PFSK-1 (cell line): ENCODE measurements around the gene ACADS.

Experiments used
- FOXP2 ChIP-seq: optimal IDR thresholded peaks from 2 replicates; pipeline ENCODE3; 2011; ENCODE audit warnings: borderline replicate concordance, control low read depth, inconsistent platforms; ENCODE audit not compliant: insufficient read depth; ENCODE audit errors: extremely low read length, extremely low read depth
- POLR2AphosphoS5 ChIP-seq: IDR thresholded peaks from 2 replicates; pipeline ENCODE4 v1.6.1; 2012; ENCODE audit warnings: low read depth, mild to moderate bottlenecking, control low read depth, low read length, moderate library complexity
- SIN3A ChIP-seq: IDR thresholded peaks from 2 replicates; pipeline ENCODE4 v1.6.1; 2012; ENCODE audit warnings: mild to moderate bottlenecking, low read length, moderate library complexity, borderline replicate concordance; ENCODE audit not compliant: insufficient read depth
- TAF1 ChIP-seq: IDR thresholded peaks from 2 replicates; pipeline ENCODE4 v1.6.1; 2012; ENCODE audit warnings: low read length, control low read depth, borderline replicate concordance; ENCODE audit not compliant: insufficient read depth
- TF ChIP-seq, protein P1 (sequence below), 2 experiments: IDR thresholded peaks; 2 replicates each; pipeline versions ENCODE4 v1.6.1 to v1.8.0; 2011 to 2012; ENCODE audit warnings: low read depth in 2 of 2, low read length in 2 of 2, control low read depth in 1 of 2, inconsistent platforms in 1 of 2, mild to moderate bottlenecking in 1 of 2, moderate library complexity in 1 of 2; ENCODE audit not compliant: insufficient read depth in 1 of 2

ACADS gene

DNA sequence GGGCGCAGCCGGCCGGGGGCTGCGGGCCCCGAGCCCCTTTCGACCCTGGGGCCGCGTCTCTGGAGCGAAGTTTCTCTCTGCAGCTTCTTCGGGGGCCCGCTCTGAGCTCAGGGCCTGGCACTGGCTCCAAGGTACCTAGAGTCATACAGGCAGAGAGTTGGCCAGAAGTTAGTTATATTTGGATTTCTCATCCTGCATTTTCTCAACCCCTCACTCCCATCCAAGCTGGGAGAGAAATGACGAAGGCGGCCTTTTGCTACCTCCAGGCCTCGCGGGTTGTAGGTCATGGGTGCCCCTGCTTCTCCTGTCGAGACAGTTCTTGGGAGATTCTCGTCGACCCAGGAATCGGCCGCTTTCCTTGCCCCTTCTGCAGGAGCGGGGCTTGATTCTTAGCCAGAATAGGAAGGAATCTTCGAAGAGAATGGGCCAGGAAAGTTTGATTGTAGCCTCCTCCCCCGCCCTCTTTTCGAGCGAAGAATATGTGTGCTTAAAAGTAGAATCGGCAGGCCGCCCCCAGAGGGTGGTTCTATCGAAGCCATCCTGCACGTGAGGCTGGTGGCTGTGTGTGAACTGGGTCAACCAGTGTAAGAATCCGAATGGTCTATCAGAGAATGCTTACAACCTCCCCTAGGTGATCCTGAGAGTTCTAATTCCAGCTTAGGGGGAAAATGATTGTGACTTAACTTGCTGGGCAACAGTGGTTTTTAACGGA lies 37.9 kb upstream of the ACADS start:
- TF ChIP-seq TAF1 (no peak), SIN3A (no peak), FOXP2 (no peak), POLR2AphosphoS5 (no peak)
- TF ChIP-seq, protein P1, sequence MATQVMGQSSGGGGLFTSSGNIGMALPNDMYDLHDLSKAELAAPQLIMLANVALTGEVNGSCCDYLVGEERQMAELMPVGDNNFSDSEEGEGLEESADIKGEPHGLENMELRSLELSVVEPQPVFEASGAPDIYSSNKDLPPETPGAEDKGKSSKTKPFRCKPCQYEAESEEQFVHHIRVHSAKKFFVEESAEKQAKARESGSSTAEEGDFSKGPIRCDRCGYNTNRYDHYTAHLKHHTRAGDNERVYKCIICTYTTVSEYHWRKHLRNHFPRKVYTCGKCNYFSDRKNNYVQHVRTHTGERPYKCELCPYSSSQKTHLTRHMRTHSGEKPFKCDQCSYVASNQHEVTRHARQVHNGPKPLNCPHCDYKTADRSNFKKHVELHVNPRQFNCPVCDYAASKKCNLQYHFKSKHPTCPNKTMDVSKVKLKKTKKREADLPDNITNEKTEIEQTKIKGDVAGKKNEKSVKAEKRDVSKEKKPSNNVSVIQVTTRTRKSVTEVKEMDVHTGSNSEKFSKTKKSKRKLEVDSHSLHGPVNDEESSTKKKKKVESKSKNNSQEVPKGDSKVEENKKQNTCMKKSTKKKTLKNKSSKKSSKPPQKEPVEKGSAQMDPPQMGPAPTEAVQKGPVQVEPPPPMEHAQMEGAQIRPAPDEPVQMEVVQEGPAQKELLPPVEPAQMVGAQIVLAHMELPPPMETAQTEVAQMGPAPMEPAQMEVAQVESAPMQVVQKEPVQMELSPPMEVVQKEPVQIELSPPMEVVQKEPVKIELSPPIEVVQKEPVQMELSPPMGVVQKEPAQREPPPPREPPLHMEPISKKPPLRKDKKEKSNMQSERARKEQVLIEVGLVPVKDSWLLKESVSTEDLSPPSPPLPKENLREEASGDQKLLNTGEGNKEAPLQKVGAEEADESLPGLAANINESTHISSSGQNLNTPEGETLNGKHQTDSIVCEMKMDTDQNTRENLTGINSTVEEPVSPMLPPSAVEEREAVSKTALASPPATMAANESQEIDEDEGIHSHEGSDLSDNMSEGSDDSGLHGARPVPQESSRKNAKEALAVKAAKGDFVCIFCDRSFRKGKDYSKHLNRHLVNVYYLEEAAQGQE (IDR thresholded peaks at IDR 0.05; ENCODE audit: insufficient read depth in 1 of 2, low read depth in 2 of 2, low read length in 2 of 2), result no peak

DNA sequence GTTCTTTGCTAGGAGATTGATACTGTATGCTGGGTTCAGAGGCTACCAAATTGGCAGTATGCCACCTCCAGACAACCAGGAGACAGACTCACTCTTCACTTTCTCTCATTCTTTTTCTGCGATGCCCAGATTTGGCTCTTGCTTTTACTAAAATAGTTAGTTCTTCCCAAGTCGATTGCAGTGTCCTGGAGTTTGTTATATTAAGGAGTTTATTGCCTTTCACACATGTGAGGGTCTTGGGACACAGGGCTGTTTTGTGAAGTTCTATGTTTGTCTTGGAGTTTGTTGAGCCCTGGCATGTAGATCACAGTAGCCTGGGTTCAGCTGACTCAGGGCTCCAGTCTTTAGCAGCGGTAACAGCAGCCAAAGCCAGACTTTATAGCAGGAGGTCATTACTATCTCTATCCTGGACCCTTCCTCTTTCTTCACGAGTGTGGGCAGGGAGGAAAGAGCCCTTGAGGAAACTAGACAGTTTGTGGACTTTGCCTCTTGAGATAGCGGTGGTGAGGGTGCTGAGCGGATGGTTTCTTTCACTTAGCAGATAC lies 37.0 kb upstream of the ACADS start:
- TF ChIP-seq SIN3A (no peak), FOXP2 (no peak), TAF1 (no peak), POLR2AphosphoS5 (no peak)
- TF ChIP-seq, protein P1 (IDR thresholded peaks at IDR 0.05; ENCODE audit: insufficient read depth in 1 of 2, low read depth in 2 of 2, low read length in 2 of 2), result no peak

DNA sequence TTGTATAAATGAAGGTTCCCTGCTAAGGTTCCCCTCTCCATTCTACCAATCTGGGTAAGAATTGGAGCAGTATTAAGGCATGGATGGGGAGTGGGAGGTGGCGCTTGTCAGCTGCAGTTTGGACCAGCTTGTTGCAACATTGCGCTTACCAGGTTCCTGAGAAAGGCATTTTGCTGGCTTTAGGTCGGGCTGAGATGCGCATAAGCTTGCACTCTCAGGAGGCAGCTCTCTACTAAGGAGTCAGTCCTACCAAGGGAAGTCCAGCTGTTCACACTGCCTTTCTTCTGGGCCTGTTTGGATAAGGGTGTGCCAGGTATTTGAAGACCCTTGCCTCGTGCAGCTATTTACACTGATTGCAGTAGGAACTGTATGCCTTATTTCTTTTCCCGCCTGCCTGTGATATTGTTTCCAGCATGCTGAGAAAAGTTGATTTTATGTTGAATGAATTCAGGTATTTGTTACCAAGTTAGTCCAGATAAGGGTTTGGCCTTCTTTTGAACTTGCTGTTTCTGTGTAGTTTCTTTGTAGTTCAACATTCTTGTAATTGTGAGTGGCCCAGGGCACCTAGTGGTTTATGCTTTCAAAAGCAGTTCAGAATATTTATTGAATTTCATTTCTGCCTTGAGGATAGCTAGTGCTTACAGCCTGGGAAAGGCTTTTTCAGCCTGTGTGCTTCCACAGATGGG lies 36.1 kb upstream of the ACADS start:
- no peak for TF ChIP-seq POLR2AphosphoS5
- TF ChIP-seq, protein P1 (IDR thresholded peaks at IDR 0.05; ENCODE audit: insufficient read depth in 1 of 2, low read depth in 2 of 2, low read length in 2 of 2), result no peak
- TF ChIP-seq TAF1, result no peak
- TF ChIP-seq SIN3A, result no peak
- no peak for TF ChIP-seq FOXP2

DNA sequence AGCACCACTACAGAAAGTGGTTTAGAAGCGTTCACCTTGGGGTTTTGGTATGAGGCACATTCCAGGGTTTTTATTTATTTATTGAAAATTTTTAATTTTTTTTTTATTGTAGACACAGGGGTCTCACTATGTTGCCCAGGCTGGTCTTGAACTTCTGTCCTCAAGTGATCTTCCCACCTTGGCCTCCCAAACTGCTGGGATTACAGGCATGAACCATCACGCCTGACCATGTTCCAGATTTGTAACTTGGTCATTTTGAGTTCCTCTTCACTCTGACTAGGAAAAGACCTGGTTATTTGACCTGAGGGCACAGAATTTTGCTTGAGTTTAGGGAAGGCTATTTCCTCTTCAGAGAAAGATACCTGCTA lies 35.6 kb upstream of the ACADS start:
- TF ChIP-seq, protein P1 (IDR thresholded peaks at IDR 0.05; ENCODE audit: insufficient read depth in 1 of 2, low read depth in 2 of 2, low read length in 2 of 2), result no peak
- TF ChIP-seq POLR2AphosphoS5 (no peak), SIN3A (no peak), TAF1 (no peak), FOXP2 (no peak)

DNA sequence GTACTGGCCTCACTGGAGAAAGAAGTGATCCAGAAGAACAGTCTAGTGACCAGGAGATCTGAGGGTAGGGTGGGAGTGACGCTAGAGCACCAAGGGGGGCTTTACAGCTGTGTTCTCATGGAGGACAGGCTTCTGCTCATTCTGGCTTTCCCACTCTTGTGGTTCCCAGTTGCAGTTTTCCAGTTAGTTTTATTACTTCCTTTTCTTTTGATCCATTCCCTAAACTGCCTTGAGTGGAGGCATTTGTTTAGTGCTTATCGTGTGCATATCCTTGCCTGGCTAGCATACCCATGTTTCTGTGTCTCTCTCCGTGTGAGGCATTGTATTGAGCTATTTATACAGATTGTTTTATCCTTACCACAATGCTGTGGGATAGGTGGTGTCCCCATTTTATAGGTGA lies 34.6 kb upstream of the ACADS start:
- no peak for TF ChIP-seq POLR2AphosphoS5
- TF ChIP-seq SIN3A, result no peak
- no peak for TF ChIP-seq FOXP2
- TF ChIP-seq TAF1, result no peak
- TF ChIP-seq, protein P1 (IDR thresholded peaks at IDR 0.05; ENCODE audit: insufficient read depth in 1 of 2, low read depth in 2 of 2, low read length in 2 of 2), result no peak
